DMS53 (cell line): ENCODE data around the gene PTX4.

Experiments used
- DNase-seq: peaks from one replicate; lab custom pipeline; 2025; lab: John Stamatoyannopoulos, UW

PTX4 gene

GRCh38 chr16:1459967-1460366 lies 28.8 kb downstream of the PTX4 start:
- DNase-seq = no peak

- DNase-seq = no peak
Measured at GRCh38 chr16:1458977-1459341, 29.8 kb downstream of the PTX4 start.

GRCh38 chr16:1458336-1458976 lies 30.3 kb downstream of the PTX4 start:
- DNase-seq = no peak

GRCh38 chr16:1457489-1458245 lies 31.1 kb downstream of the PTX4 start:
- DNase-seq = no peak

GRCh38 chr16:1456951-1457350 lies 31.8 kb downstream of the PTX4 start:
- no peak for DNase-seq

GRCh38 chr16:1455190-1456171 lies 33.3 kb downstream of the PTX4 start:
- no peak for DNase-seq

GRCh38 chr16:1454561-1454960 lies 34.2 kb downstream of the PTX4 start:
- no peak for DNase-seq

- DNase-seq = no peak
Measured at GRCh38 chr16:1453316-1453715, 35.4 kb downstream of the PTX4 start.

- DNase-seq = no peak
Measured at GRCh38 chr16:1452530-1452929, 36.2 kb downstream of the PTX4 start.

- DNase-seq = no peak
Measured at GRCh38 chr16:1451702-1452392, 36.9 kb downstream of the PTX4 start.

GRCh38 chr16:1450841-1451240 lies 37.9 kb downstream of the PTX4 start:
- DNase-seq = no peak

GRCh38 chr16:1450218-1450617 lies 38.5 kb downstream of the PTX4 start:
- DNase-seq = no peak

GRCh38 chr16:1449201-1449788 lies 39.4 kb downstream of the PTX4 start:
- no peak for DNase-seq

GRCh38 chr16:1448536-1449116 lies 40.1 kb downstream of the PTX4 start:
- DNase-seq = no peak

- DNase-seq = no peak
Measured at GRCh38 chr16:1447965-1448364, 40.8 kb downstream of the PTX4 start.

- no peak for DNase-seq
Measured at GRCh38 chr16:1446296-1447080, 42.3 kb downstream of the PTX4 start.

- no peak for DNase-seq
Measured at GRCh38 chr16:1445518-1446203, 43.1 kb downstream of the PTX4 start.

- DNase-seq = no peak
Measured at GRCh38 chr16:1444730-1445517, 43.8 kb downstream of the PTX4 start.
